Central memory CD8-positive, alpha-beta T cell (primary cell): ENCODE results near the gene MYMX.

Experiments
- ATAC-seq: fragments of 150-1000 bp; cut with Tn5 transposase; replicated peaks from 2 replicates; pipeline ENCODE4 v1.10.0; 2022; ENCODE audit warnings: mild to moderate bottlenecking, moderate FRiP score, moderate number of reproducible peaks; ENCODE audit not compliant: poor library complexity, severe bottlenecking; ENCODE audit errors: extremely low read depth
- DNase-seq, 2 donors: peaks; one replicate each; pipeline ENCODE4 v3.0.0; 2021; ENCODE audit warnings: low spot score in 2 of 2
- H3K27ac Mint-ChIP-seq: one replicate; pipeline ENCODE4 v1.8.0; 2022; ENCODE audit warnings: low read depth, mild to moderate bottlenecking, moderate library complexity, mixed read lengths
- H3K27me3 Mint-ChIP-seq: one replicate; pipeline ENCODE4 v1.8.0; 2022; ENCODE audit warnings: mixed read lengths
- H3K36me3 Mint-ChIP-seq: one replicate; pipeline ENCODE4 v1.8.0; 2022; ENCODE audit warnings: mild to moderate bottlenecking, moderate library complexity, mixed read lengths; ENCODE audit not compliant: insufficient read depth
- H3K4me1 Mint-ChIP-seq: one replicate; pipeline ENCODE4 v1.8.0; 2022; ENCODE audit warnings: mixed read lengths
- H3K4me3 Mint-ChIP-seq: one replicate; pipeline ENCODE4 v1.8.0; 2022; ENCODE audit warnings: mild to moderate bottlenecking, moderate library complexity, mixed read lengths
- H3K9me3 Mint-ChIP-seq: one replicate; pipeline ENCODE4 v1.8.0; 2022; ENCODE audit warnings: mixed read lengths

The MYMX gene

GRCh38 chr6:44217332-44218143 is 812 bp downstream of the MYMX start:
- peaks cover 1% of the 10 kb centered on the region for H3K36me3 Mint-ChIP-seq
- H3K27ac Mint-ChIP-seq = no peak overlapping the region
- peaks cover 28% of the 10 kb centered on the region for H3K27me3 Mint-ChIP-seq
- no peak for ATAC-seq
- no peak overlapping the region for H3K4me3 Mint-ChIP-seq
- H3K4me1 Mint-ChIP-seq = peaks cover 1% of the 10 kb centered on the region
- no peak for DNase-seq
- H3K9me3 Mint-ChIP-seq = no peaks in the 10 kb centered on the region

DNA sequence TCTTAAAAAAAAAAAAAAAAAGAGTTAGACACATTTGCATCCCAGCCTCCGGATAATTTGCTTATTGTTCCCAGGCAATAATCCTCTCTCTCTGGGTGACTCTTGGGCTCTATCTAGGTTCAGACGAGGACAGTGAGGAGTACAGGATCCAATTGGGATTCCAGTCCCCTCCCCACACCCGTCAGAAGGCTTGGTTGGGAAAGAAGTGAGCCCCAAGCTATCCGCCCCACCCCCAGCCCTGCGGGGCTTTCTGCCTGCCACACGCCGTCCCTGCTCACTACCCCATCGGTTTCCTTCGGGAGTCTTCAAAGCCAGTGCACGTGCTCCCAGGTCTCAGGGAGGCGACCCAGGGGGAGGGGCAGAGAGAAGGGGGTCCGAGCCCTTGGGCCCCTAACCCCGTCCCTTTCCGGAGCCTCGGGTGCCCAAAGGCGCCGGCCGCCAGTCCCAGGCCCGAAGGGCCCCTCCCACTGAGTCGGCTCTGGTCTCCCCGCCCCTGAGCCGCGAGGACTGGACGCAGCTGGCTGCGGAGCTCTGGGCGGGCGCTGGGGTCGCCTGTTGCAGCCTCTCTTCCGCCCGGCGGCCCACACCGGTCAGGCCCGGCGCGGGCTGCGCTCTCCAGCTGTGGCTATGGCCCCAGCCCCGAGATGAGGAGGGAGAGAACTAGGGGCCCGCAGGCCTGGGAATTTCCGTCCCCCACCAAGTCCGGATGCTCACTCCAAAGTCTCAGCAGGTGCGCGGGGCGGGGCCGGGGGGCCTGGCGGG is 2.5 kb downstream of the MYMX start:
- Mint-ChIP-seq H3K9me3 (no peaks in the 10 kb centered on the region), H3K27me3 (peaks cover 28% of the 10 kb centered on the region), H3K36me3 (peaks cover 1% of the 10 kb centered on the region), H3K4me3 (no peak overlapping the region), H3K4me1 (peaks cover 12% of the 10 kb centered on the region), H3K27ac (no peak overlapping the region)
- ATAC-seq = no peak
- no peak for DNase-seq

- Mint-ChIP-seq H3K4me1 (peaks cover 18% of the 10 kb centered on the region), H3K27ac (no peak overlapping the region), H3K9me3 (no peaks in the 10 kb centered on the region), H3K4me3 (peak overlapping the region; percentile 16), H3K36me3 (peaks cover 1% of the 10 kb centered on the region), H3K27me3 (peaks cover 28% of the 10 kb centered on the region)
- ATAC-seq = no peak
- DNase-seq = no peak
Measured at GRCh38 chr6:44219815-44220784, 3.4 kb downstream of the MYMX start.

DNA sequence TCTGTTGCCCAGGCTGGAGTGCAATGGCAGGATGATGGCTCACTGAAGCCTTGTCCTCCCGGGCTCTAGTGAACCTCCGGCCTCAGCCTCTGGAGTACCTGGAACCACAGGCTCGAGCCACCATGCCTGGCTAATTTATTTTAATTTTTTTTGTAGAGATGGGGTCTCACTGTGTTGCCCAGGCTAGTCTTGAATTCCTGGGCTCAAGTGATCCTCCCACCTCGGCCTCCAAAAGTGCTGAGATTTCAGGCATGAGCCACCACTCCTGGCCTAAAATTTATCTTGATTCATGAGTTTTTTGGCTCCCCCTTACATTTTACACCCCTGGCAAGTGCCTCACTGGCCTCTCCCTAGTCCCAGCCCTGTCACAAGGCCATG is 4.2 kb downstream of the MYMX start:
- no peak overlapping the region for H3K27ac Mint-ChIP-seq
- peak overlapping the region; percentile 41 for H3K4me3 Mint-ChIP-seq
- peaks cover 18% of the 10 kb centered on the region for H3K4me1 Mint-ChIP-seq
- ATAC-seq (no peak), DNase-seq (no peak)
- H3K9me3 Mint-ChIP-seq = no peaks in the 10 kb centered on the region
- H3K27me3 Mint-ChIP-seq = peaks cover 28% of the 10 kb centered on the region
- H3K36me3 Mint-ChIP-seq = peaks cover 1% of the 10 kb centered on the region

- H3K27ac Mint-ChIP-seq = no peak overlapping the region
- no peaks in the 10 kb centered on the region for H3K9me3 Mint-ChIP-seq
- H3K27me3 Mint-ChIP-seq = peaks cover 24% of the 10 kb centered on the region
- peaks cover 1% of the 10 kb centered on the region for H3K36me3 Mint-ChIP-seq
- ATAC-seq (peak; percentile 68), DNase-seq (peak; percentile 48 to 61)
- peak overlapping the region; percentile 41 for H3K4me3 Mint-ChIP-seq
- H3K4me1 Mint-ChIP-seq = peaks cover 18% of the 10 kb centered on the region
Measured at GRCh38 chr6:44221291-44221960, 4.7 kb downstream of the MYMX start.

GRCh38 chr6:44221961-44222335 is 5.2 kb downstream of the MYMX start:
- H3K36me3 Mint-ChIP-seq = peaks cover 1% of the 10 kb centered on the region
- ATAC-seq (no peak), DNase-seq (no peak)
- H3K9me3 Mint-ChIP-seq = no peaks in the 10 kb centered on the region
- H3K4me1 Mint-ChIP-seq = peaks cover 18% of the 10 kb centered on the region
- no peak overlapping the region for H3K4me3 Mint-ChIP-seq
- H3K27me3 Mint-ChIP-seq = peaks cover 18% of the 10 kb centered on the region
- no peak overlapping the region for H3K27ac Mint-ChIP-seq

DNA sequence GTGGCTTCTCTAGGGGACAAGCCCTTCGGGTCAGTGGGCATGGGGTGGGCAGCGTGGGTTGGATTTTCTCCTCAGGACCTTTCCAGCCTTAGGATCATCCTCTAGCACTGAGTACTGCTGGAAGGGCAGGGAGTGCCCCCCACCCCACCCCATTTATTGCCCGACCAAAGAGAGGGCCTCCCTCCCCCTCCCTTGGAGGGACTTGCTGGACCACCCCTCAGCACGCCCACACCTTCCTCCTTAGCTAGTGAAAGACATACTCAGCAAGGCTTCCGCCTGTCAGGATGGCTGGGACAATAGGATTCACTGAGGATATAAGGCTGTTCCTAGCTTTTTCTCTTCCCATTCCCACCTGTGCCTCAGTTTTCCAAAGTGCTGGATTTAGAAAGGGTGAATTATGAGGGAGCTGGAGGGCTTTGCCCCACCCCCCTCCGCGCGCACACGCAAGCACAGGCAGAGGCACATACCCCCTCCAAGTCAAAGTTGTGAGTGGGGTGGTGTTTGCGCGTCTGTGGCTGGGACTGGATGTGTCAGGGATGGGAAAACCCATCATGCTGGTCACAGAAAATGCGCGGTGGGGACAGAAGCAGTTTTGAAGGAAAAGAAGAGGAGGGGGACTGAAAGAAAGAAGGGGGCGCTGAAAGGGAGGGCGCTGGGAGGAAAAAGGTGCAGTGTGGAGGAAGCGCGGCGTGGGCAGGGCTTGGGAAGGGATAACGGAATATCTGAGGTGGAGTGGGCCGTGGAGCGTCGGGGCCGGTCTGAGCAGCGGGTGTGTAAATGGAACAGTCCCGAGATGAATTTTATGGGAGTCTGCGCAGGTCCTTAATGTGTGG is 6.0 kb downstream of the MYMX start:
- peak overlapping the region; percentile 36 for H3K27ac Mint-ChIP-seq
- peaks cover 1% of the 10 kb centered on the region for H3K36me3 Mint-ChIP-seq
- peak overlapping the region; percentile 83 for H3K4me3 Mint-ChIP-seq
- peaks cover 18% of the 10 kb centered on the region for H3K4me1 Mint-ChIP-seq
- DNase-seq = no peak
- H3K9me3 Mint-ChIP-seq = no peaks in the 10 kb centered on the region
- peaks cover 11% of the 10 kb centered on the region for H3K27me3 Mint-ChIP-seq
- ATAC-seq = no peak

- H3K27me3 Mint-ChIP-seq = peaks cover 4% of the 10 kb centered on the region
- H3K4me1 Mint-ChIP-seq = peaks cover 18% of the 10 kb centered on the region
- H3K4me3 Mint-ChIP-seq = peak within 1 kb of the TSS; percentile 83
- DNase-seq = peak; percentile 64 to 67
- peaks cover 1% of the 10 kb centered on the region for H3K36me3 Mint-ChIP-seq
- H3K9me3 Mint-ChIP-seq = no peaks in the 10 kb centered on the region
- H3K27ac Mint-ChIP-seq = peak within 1 kb of the TSS; percentile 36
- ATAC-seq = peak; percentile 76
Measured at GRCh38 chr6:44223319-44224028, 6.7 kb downstream of the MYMX start, which contains the start of gene SLC29A1. TSS of gene SLC29A1 (plus strand) at chr6:44223595. CDS start at chr6:44227314, 3,719 bp downstream.

DNA sequence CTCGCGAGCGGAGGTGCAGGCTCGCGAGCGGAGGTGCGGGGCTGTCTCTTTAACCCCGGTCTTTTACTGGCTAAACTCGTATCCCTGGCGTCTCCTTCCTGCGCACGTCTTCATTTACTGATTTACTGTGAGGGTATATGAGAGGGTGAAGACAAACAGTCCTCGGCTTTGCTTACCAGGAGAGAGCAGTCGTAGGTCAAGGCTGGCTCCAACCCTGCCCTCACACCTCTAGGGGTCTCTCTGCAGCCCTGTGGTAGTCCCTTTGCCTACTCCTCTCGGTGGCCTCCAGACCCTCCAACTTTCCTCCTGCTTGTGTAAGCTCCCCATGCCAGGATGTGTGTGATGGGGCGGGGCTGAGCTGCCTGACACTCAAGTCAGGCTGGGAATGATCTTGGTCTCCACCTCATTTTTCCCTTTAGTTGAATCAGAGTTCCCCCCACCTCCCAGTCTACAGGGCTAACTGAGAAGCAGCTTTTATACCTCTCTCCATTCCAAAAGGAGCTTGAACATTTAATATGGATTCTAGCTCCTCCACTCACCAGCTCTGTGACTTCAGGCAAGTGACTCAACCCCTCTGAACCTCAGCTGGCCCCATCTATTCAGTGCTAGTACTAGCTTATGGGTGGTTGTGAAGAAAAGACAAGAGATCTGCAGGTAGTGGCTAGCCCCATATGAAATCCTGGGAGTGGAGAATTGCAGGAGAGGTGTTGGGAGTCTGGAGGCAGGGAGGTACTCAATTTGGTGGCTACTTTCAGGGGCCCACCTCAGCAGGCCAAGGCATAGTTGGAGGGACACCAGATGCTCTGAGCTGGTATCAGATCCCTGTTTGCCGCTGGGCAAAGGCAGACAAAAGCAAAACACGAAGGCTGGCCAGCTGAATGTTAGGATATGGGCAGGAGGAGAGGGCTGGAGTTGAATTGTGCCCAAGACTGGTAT is 7.6 kb downstream of the MYMX start:
- no peak overlapping the region for H3K27ac Mint-ChIP-seq
- H3K4me3 Mint-ChIP-seq = peak overlapping the region; percentile 83
- no peaks in the 10 kb centered on the region for H3K9me3 Mint-ChIP-seq
- ATAC-seq (peak; percentile 5), DNase-seq (no peak)
- H3K36me3 Mint-ChIP-seq = no peaks in the 10 kb centered on the region
- H3K27me3 Mint-ChIP-seq = no peaks in the 10 kb centered on the region
- peaks cover 18% of the 10 kb centered on the region for H3K4me1 Mint-ChIP-seq

DNA sequence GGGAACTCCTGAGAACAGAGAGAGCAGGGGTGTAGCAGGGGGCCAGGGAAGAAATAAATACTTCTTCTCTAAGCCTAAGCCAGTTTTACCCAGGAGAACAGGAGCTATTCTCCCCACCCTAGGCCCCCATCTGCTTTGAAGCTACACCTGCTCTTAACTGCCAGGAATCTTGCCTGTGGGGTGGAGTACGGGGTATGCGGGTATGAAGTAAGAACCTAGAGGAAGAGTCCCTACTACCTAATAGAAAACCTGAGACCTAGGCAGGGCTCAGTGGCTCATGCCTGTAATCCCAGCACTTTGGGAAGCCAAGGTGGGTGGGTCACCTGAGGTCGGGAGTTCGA is 8.2 kb downstream of the MYMX start:
- Mint-ChIP-seq H3K27ac (no peak overlapping the region), H3K27me3 (no peaks in the 10 kb centered on the region), H3K36me3 (no peaks in the 10 kb centered on the region), H3K4me3 (peak overlapping the region; percentile 13), H3K9me3 (no peaks in the 10 kb centered on the region), H3K4me1 (peaks cover 18% of the 10 kb centered on the region)
- ATAC-seq (no peak), DNase-seq (no peak)
